HG02973 (cell line): Measurements from ENCODE around the gene ZNF367.
"Not testable (repeated sequence)": the region's sequence is repeated elsewhere in the genome, so short reads cannot be mapped to it uniquely, and the experiment has no call there.

Experiments
- ATAC-seq: cut with Tn5 transposase; IDR thresholded peaks from one replicate; pipeline ENCODE4 v1.9.1; 2021; ENCODE audit warnings: moderate library complexity; ENCODE audit not compliant: unreplicated experiment

ZNF367 gene

DNA sequence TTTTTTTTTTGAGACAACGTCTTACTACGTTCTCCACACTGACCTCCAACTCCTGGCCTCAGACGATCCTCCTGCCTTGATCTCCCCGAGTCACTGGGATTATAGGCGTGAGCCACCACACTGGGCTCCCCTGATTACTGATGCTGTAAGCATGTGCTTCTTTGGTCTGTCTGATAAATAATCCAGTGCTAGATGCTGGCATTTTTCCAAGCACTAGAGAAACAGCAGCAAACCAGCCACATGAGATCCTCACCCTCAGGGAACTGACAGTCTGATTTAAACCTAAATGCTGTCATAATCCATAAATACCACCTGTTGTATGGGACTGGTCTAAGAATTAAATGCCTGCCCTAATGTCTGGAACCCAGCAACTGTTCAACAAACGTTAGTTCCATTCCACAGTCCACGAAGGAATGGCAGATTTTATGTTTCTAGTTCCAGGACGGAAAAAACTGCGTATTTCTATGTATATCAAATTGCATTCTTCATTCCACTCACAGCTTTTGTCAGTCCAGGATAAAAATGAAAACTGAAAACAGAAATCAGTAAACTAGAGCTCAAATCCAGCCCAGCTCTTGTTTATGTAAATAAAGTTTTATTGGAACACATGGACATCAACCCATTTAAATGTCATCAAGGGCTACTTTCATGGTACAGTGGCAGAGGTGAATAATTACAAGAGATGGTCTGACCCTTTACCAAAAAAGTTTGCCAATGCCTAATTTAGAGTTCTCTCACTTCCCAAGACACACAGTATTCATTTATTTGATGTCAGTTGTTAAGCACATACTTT, 54.8 kb downstream of the ZNF367 start:
- ATAC-seq, result no peak

DNA sequence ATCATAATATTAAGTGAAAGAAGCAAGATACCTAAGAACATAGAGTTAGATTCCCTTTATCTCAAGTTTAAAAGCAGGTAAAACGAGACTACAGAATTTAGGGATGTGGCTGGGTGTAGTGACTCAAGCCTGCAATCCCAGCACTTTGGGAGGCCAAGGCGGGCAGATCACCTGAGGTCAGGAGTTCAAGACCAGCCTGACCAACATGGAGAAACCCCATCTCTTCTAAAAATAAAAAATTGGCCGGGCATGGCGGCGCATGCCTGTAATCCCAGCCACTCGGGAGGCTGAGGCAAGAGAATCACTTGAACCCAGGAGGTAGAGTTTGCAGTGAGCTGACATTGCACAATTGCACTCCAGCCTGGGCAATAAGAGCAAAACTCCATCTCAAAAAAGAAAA, 56.1 kb downstream of the ZNF367 start:
- not testable (repeated sequence) for ATAC-seq

DNA sequence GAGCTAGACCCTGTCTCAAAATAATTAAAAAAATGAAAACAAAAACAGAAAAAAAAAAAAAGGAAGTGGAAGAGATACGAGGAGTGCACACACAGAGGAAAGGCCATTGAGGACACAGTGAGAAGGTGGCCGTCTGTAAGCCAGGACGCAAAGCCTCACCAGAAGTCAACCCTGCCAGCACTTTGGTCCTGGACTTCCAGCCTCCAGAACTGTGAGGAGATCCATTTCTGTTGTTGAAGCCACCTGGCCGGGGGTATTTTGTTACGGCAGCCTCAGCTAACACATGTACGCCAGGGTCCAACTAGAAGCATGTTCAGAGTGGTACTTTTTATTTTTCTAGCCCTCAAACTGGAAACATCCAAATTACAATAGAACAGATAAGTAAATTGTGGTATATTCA, 56.5 kb downstream of the ZNF367 start:
- no peak for ATAC-seq

DNA sequence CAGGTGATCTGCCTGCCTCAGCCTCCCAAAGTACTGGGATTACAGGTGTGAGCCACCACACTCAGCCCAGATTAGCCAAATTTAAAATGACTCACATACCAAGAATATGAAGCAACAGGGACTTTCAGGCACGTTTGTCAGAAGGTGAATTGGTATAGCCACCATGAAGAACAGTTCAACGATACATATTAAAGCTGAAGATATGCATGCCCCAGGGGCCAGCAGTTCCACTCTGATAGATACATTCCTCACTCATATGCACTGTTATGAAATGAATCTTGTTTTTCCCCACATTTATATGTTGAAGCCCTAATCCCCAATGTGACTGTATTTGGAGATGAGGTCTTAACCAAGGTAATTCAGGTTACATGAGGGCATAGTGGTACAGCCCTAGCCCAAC, 57.2 kb downstream of the ZNF367 start:
- ATAC-seq, result no peak

DNA sequence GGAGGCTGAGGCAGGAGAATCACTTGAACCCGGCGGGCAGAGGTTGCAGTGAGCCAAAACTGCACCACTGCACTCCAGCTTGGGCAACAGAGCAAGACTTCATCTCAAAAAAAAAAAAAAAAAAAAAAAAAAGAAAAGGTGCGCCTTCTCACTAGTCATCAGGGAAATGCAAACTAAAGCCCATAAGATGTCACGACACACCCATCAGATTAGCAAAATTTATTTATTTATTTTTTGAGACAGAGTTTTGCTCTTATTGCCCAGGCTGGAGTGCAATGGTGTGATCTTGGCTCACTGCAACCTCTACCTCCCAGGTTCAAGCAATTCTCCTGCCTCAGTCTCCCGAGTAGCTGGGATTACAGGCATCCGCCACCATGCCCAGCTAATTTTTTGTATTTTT, 57.6 kb downstream of the ZNF367 start:
- ATAC-seq, result not testable (repeated sequence)

DNA sequence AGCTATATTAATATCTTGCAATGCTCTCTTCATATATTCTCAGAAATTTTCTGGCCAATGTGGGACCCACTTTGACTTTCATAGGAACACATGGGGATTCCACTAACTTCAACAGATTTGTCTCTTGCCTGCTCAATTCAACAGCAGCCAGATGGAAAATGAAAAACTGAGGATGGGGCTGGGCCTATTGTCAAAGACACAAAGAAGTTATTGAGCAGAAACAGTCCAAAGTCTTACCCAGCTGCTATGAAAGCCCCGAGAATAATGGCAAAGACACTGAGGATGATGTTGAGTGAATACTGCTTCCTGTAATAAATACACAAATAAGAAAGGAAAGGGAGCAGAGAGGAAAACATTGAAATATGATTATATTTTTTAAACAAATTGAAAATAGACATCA, 67.3 kb downstream of the ZNF367 start:
- no peak for ATAC-seq

DNA sequence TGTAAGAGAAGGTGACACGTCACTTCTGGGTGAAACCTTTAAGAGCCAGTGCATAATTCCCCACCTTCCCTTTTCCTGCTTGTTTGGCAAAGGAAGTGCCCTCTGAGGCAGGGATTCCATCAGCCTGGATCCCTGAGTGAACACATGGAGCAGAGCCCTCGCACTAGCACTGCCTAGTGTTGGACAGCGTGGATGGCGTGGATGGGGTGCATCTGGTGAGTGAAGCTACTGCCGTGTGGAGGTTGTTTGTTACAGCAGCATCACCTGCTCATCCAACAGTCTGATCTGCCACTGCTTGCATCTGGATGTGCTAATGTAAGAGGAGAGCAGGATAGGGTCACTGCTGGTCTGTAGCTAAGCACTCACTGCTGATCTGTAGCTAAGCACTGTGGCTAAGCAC, 69.9 kb downstream of the ZNF367 start:
- no peak for ATAC-seq

DNA sequence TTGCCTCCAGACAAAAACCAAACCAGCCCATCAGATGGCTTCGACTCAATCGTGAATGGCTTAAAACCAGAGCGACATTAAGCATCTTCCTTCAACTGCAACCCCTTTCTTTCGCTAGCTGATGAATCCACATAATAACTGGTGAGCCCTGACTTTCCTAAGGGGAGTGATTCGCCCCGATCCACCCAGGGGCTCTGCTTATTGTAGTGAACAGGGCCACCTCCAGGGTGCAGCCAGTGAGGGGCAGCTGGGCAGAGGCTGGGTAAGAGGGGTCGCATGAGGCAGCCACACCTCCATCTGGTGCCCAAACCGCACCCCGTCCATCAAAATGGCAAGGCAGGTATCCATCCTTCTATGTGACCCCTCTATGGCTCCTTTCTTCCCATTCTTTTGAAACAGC, 72.6 kb downstream of the ZNF367 start:
- ATAC-seq, result no peak

DNA sequence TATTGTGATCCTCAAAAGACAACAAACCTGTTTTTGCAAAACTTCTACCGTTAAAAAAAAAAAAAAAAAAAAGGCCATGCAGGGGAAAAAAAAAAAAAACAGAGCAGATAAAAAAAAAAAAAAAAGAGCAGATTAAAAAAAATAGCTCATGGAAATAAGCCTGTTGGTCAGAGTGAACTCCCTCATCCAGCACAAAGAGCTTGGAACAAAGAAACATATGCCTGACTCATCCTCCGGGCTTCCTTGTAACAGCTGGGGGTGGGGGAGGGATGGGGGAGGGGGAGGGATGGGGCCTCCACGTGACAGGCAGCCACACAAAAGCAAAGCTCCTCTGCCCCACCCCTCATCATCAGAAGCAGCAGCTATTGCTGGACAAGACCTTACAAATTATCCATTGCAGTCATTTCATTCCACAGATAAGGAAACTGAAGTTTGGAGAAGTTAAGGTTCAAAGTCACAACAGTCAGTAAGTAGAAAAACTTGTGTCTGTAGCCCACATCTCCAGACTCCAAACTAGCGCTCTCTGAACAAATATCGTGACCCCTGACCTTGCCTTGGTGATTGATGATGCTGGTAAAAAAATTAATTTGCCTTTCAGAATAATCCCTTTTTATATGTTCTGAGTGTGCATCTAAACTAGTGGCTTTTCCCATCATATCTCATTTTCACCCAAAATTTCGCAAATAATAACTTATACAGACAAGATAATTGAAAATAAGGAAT, 73.6 kb downstream of the ZNF367 start:
- no peak for ATAC-seq

DNA sequence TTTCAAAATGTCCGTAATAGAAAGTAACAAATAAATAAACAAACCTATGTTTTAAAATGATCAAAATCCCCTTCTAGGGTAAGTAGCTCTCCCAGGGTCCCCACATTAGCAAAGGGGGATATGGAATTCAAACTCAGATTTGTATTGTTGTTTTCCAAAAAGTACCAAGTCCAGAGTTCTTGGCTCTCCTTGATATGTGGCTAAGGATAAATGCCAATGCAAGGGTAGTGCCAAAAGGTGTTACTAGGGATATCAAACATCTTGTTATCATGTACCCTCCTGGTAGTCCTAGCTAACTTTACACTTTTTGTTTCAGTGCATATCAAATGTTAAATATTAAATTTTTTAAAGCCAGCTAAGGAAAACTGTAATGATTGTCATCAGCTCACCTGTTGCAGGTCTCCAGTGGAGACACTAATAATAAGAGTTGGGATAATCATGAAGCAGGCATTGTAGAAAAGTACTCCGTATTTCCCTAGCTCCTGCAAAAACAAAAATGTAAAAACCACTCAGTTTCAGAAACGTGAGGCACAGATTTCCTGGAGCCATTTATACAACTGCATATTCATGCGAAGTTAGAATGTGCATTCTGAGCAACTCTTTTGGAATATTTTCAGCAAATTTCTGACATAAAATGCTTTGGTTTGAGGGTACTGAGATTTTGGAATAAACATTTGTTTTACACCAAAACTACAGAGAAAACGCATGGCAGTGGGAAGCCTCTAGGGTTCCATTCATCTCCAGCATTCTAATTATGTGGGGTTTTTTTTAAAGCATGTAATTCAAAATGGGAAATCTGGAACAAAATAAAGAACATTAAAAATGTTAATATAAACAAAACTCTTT, 74.4 kb downstream of the ZNF367 start:
- ATAC-seq, result no peak

DNA sequence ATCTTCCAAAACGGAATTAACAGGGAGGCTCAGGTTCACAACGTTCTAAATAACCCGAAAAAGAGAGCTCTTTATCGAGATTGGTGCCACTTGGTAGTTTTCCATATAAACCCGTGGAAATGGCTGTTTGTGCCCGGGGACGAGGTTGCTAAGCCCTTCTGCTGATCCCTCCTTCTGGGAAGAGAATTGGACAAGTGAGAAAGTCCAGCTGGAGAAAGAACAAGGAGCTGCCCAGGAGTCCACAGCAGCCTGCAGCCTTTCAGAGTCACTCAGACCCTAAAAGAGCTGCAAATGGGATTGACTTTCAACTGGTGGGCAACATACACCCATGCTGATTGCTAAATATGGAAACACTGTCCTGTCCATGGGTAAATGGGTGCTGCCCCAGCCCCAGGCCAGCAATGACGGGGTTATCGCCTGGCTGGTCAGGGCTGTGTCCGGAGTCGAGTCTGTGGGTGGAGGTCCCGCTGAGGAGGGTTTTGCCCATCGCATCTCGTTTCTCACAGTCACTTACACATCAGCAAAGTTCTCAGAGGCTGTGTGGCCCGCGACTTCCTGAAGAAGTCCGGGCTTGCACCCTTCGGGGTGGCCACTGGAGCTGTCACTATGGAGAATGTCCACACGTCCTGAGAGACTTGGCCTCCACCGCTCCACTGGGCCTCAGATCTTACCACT, 75.5 kb downstream of the ZNF367 start:
- no peak for ATAC-seq

DNA sequence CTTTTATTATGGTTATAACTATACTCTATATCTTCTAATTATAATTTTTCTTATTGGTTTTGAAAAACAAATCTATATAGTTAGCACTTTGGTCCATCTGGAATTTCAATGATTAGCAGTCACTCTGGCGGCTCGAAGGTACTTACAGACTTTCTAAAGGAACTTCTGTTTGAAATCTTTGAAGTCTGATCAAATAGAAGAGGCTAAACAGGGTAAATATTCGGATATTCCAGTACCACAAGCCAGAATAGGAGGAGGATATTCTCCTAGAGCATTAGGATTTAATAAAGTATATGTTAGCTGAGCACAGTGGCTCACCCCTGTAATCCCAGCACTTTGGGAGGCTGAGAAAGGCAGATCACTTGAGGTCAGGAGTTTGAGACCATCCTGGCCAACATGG, 77.5 kb downstream of the ZNF367 start:
- ATAC-seq, result no peak

DNA sequence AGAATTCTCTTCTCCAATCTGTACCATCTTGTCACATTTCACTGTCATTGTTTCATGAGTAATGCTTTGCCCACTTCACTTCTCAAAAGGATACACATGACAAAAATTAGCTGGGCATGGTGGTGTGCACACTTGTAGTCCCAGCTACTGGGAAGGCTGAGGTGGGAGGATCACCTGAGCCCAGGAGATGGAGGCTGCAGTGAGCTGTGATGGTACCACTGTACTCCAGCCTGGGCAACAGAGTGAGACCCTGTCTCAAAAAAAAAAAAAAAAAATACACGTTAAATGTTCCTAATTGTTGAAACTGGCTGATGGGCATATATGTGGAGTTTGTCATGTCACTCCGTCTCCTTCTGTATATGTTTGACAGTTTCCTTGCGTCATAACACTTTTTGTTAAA, 79.9 kb downstream of the ZNF367 start:
- ATAC-seq, result no peak
